ENCODE data around the gene CR1.

DNA sequence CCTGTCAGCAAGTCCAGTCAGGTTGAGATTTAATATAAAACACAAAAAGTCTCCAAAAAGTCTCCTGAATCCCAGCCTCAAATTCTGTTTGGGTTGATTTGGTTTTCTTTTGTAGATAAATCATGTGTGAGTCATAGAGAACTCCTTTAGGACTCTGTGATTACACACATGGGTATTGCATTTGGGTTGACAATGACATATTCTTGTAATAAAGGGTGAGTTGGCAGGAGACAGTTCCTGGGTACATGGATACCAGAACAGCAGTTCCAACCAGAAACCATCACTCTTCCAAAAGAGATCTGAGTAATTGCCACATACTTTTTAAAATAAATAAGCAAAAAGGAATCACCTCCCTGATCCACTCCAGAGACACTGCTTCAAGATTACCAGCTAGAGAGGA is 32.9 kb upstream of the CR1 start:
- TF ChIP-seq, protein P1, sequence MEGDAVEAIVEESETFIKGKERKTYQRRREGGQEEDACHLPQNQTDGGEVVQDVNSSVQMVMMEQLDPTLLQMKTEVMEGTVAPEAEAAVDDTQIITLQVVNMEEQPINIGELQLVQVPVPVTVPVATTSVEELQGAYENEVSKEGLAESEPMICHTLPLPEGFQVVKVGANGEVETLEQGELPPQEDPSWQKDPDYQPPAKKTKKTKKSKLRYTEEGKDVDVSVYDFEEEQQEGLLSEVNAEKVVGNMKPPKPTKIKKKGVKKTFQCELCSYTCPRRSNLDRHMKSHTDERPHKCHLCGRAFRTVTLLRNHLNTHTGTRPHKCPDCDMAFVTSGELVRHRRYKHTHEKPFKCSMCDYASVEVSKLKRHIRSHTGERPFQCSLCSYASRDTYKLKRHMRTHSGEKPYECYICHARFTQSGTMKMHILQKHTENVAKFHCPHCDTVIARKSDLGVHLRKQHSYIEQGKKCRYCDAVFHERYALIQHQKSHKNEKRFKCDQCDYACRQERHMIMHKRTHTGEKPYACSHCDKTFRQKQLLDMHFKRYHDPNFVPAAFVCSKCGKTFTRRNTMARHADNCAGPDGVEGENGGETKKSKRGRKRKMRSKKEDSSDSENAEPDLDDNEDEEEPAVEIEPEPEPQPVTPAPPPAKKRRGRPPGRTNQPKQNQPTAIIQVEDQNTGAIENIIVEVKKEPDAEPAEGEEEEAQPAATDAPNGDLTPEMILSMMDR (IDR thresholded peaks at IDR 0.05), result no peak
- TF ChIP-seq POLR2A (IDR thresholded peaks at IDR 0.05), result no peak

Measured in ovary (tissue), 3 donors.